OCI-LY1 (cell line): Measurements from ENCODE around the gene PPP2R5C.

Experiments used
- CTCF ChIP-seq: fragments of 200-600 bp; sonication (generic), shearing (Covaris generic); IDR thresholded peaks from 2 replicates; pipeline ENCODE4 v1.5.1; 2017; ENCODE audit warnings: mild to moderate bottlenecking, antibody characterized with exemption, low read length, moderate library complexity, mixed read lengths
- EZH2 ChIP-seq: fragments of 200-600 bp; sonication (generic), shearing (Covaris generic); IDR thresholded peaks from 2 replicates; pipeline ENCODE4 v1.8.0; 2017; ENCODE audit warnings: borderline replicate concordance, mixed run types, mild to moderate bottlenecking, antibody characterized with exemption, low read length, moderate library complexity, mixed read lengths

GRCh38 chr14:101716077-101716950 is 45.2 kb upstream of the PPP2R5C start:
- TF ChIP-seq CTCF (no peak; the same call in 1 of the 2 replicates), EZH2 (no peak)
